Measurements from ENCODE around the gene GOLGA5. TPM values are rescaled to one million over a fixed set of nuclear protein-coding genes. Genes with fewer than 3 reads are reported as not detected.

The GOLGA5 gene
- total and polyA plus RNA-seq, 2 of the 13 experiments (the other 11 are each of a cell fraction or from before 2014, with no cell fraction given) = 31.0 to 40.0 TPM

GRCh38 chr14:92754966-92755365 is 39.1 kb upstream of the GOLGA5 start (continued):
- TF ChIP-seq, protein P1, sequence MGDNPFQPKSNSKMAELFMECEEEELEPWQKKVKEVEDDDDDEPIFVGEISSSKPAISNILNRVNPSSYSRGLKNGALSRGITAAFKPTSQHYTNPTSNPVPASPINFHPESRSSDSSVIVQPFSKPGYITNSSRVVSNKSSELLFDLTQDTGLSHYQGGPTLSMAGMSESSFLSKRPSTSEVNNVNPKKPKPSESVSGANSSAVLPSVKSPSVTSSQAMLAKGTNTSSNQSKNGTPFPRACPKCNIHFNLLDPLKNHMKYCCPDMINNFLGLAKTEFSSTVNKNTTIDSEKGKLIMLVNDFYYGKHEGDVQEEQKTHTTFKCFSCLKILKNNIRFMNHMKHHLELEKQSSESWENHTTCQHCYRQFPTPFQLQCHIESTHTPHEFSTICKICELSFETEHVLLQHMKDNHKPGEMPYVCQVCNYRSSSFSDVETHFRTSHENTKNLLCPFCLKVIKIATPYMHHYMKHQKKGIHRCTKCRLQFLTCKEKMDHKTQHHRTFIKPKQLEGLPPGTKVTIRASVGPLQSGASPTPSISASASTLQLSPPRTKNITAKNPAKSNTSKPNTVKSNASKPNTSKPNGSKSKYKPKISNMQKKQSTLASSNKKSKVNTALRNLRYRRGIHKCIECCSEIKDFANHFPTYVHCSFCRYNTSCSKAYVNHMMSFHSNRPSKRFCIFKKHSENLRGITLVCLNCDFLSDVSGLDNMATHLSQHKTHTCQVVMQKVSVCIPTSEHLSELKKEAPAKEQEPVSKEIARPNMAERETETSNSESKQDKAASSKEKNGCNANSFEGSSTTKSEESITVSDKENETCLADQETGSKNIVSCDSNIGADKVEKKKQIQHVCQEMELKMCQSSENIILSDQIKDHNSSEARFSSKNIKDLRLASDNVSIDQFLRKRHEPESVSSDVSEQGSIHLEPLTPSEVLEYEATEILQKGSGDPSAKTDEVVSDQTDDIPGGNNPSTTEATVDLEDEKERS (CRISPR knock-in tag; IDR thresholded peaks at IDR 0.05) = no peak
- TF ChIP-seq GTF2F1 (IDR thresholded peaks at IDR 0.05; ENCODE audit: low read length) (no peak), LRRFIP1 (CRISPR knock-in tag; conservative IDR thresholded peaks at IDR 0.05) (no peak), ZNF326 (CRISPR knock-in tag; IDR thresholded peaks at IDR 0.05; ENCODE audit: borderline replicate concordance) (no peak), NCOA2 (CRISPR knock-in tag; IDR thresholded peaks at IDR 0.05) (peak; percentile 37; the same call in 1 of the 2 replicates), ZKSCAN5 (CRISPR knock-in tag; IDR thresholded peaks at IDR 0.05) (no peak), KLF9 (CRISPR knock-in tag; IDR thresholded peaks at IDR 0.05; ENCODE audit: low read depth) (no peak), ZNF775 (CRISPR knock-in tag; IDR thresholded peaks at IDR 0.05; ENCODE audit: borderline replicate concordance) (no peak), NR1H2 (CRISPR knock-in tag; IDR thresholded peaks at IDR 0.05; ENCODE audit: borderline replicate concordance, low read depth) (no peak), TEAD3 (CRISPR knock-in tag; optimal IDR thresholded peaks at IDR 0.05; ENCODE audit: borderline replicate concordance) (no peak), EHMT2 (IDR thresholded peaks at IDR 0.05; ENCODE audit: borderline replicate concordance, low read depth, low read length) (no peak), DR1 (CRISPR knock-in tag; IDR thresholded peaks at IDR 0.05) (no peak), HMG20A (CRISPR knock-in tag; IDR thresholded peaks at IDR 0.05; ENCODE audit: borderline replicate concordance) (peak; percentile 56; the same call in 1 of the 2 replicates)
- TF ChIP-seq, protein P2, sequence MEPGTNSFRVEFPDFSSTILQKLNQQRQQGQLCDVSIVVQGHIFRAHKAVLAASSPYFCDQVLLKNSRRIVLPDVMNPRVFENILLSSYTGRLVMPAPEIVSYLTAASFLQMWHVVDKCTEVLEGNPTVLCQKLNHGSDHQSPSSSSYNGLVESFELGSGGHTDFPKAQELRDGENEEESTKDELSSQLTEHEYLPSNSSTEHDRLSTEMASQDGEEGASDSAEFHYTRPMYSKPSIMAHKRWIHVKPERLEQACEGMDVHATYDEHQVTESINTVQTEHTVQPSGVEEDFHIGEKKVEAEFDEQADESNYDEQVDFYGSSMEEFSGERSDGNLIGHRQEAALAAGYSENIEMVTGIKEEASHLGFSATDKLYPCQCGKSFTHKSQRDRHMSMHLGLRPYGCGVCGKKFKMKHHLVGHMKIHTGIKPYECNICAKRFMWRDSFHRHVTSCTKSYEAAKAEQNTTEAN (CRISPR knock-in tag; conservative IDR thresholded peaks at IDR 0.05) = no peak

Measured in HepG2 (cell line).